Stimulated activated CD4-positive, alpha-beta T cell treated with anti-CD3 and anti-CD28 coated beads, Interleukin-1b, Interleukin-23, amount 100 ng/mL, for 24 hours (primary cell): ENCODE measurements around the gene TCERG1.

Source experiments
- DNase-seq, 4 experiments: peaks; one replicate each; pipeline ENCODE4 v3.0.0-alpha.2; 2020; ENCODE audit warnings: low read depth in 4 of 4, low spot score in 1 of 4

The TCERG1 gene

GRCh38 chr5:146451411-146451810, 4.3 kb downstream of the TCERG1 start:
- no peak for DNase-seq

GRCh38 chr5:146457431-146457830, 10.3 kb downstream of the TCERG1 start:
- DNase-seq, result no peak

GRCh38 chr5:146458894-146459293, 11.8 kb downstream of the TCERG1 start:
- DNase-seq, result no peak

GRCh38 chr5:146461319-146461718, 14.2 kb downstream of the TCERG1 start:
- DNase-seq, result no peak

GRCh38 chr5:146463446-146463845, 16.3 kb downstream of the TCERG1 start:
- DNase-seq, result no peak

GRCh38 chr5:146466521-146467349, 19.6 kb downstream of the TCERG1 start:
- DNase-seq, result no peak

GRCh38 chr5:146467760-146468159, 20.6 kb downstream of the TCERG1 start:
- no peak for DNase-seq

GRCh38 chr5:146474065-146474464, 26.9 kb downstream of the TCERG1 start:
- DNase-seq, result no peak

- DNase-seq, result no peak
Measured at GRCh38 chr5:146475190-146475780, 28.2 kb downstream of the TCERG1 start.

- no peak for DNase-seq
Measured at GRCh38 chr5:146475906-146476305, 28.8 kb downstream of the TCERG1 start.

GRCh38 chr5:146482775-146483174, 35.6 kb downstream of the TCERG1 start:
- no peak for DNase-seq

- no peak for DNase-seq
Measured at GRCh38 chr5:146484714-146485391, 37.7 kb downstream of the TCERG1 start.

GRCh38 chr5:146490089-146490843, 43.1 kb downstream of the TCERG1 start:
- DNase-seq, result no peak

GRCh38 chr5:146494656-146495055, 47.5 kb downstream of the TCERG1 start:
- no peak for DNase-seq

GRCh38 chr5:146499680-146500079, 52.5 kb downstream of the TCERG1 start:
- DNase-seq, result no peak

GRCh38 chr5:146507428-146507827, 60.3 kb downstream of the TCERG1 start:
- no peak for DNase-seq

GRCh38 chr5:146510559-146511125, 63.5 kb downstream of the TCERG1 start:
- no peak for DNase-seq

GRCh38 chr5:146513462-146513861, 66.3 kb downstream of the TCERG1 start:
- no peak for DNase-seq

GRCh38 chr5:146514575-146514974, 67.4 kb downstream of the TCERG1 start:
- DNase-seq, result no peak

- no peak for DNase-seq
Measured at GRCh38 chr5:146515473-146516150, 68.5 kb downstream of the TCERG1 start.

GRCh38 chr5:146516151-146516475, 69.0 kb downstream of the TCERG1 start, which contains the start of gene GPR151:
GPR151 (minus strand) TSS chr5:146516190; CDS start chr5:146516113, 77 bp downstream.
- DNase-seq, result no peak
